Neural cell (in vitro differentiated cells): ENCODE measurements around the gene CAND1. TPM values are rescaled to one million over a fixed set of nuclear protein-coding genes. Genes with fewer than 3 reads are reported as not detected.

ENCODE experiments used
- H2AFZ ChIP-seq: fragments of 200-600, 300-800 bp; sonication (generic), shearing (Covaris generic); 2 replicates; pipeline ENCODE4 v1.6.0; 2014; ENCODE audit warnings: low read depth, mild to moderate bottlenecking, antibody characterized with exemption, low read length, moderate library complexity
- H3F3A ChIP-seq: fragments of 200-600 bp; shearing (Covaris generic); 2 replicates; pipeline ENCODE4 v1.6.1; 2016; ENCODE audit warnings: mild to moderate bottlenecking, moderate library complexity, mixed read lengths, antibody characterized with exemption, low read length; ENCODE audit not compliant: insufficient read depth, poor library complexity, severe bottlenecking
- H3K27ac ChIP-seq: fragments of 200-600, 300-800 bp; sonication (generic), shearing (Covaris generic); 2 replicates; pipeline ENCODE4 v1.5.1; 2014; ENCODE audit warnings: mild to moderate bottlenecking, low read length, moderate library complexity
- H3K27me3 ChIP-seq: fragments of 300-800, 200-600 bp; sonication (generic), shearing (Covaris generic); 2 replicates; pipeline ENCODE4 v1.6.0; 2014; ENCODE audit warnings: mild to moderate bottlenecking, low read depth, low read length, moderate library complexity; ENCODE audit not compliant: insufficient read depth
- H3K36me3 ChIP-seq: fragments of 300-800, 200-600 bp; sonication (generic), shearing (Covaris generic); 2 replicates; pipeline ENCODE4 v1.5.1; 2014; ENCODE audit warnings: mild to moderate bottlenecking, antibody characterized with exemption, low read length, moderate library complexity; ENCODE audit not compliant: insufficient read depth
- H3K4me2 ChIP-seq: fragments of 300-800, 200-600 bp; sonication (generic), shearing (Covaris generic); 2 replicates; pipeline ENCODE4 v1.6.0; 2014; ENCODE audit warnings: mild to moderate bottlenecking, low read length
- H3K4me3 ChIP-seq: fragments of 300-800, 200-600 bp; sonication (generic), shearing (Covaris generic); 2 replicates; pipeline ENCODE4 v1.5.1; 2014; ENCODE audit warnings: mild to moderate bottlenecking, low read length, moderate library complexity
- H3K79me2 ChIP-seq: fragments of 200-600 bp; shearing (Covaris generic); replicated peaks from 2 replicates; pipeline ENCODE4 v1.6.0; 2014; ENCODE audit warnings: mild to moderate bottlenecking, low read length, moderate library complexity; ENCODE audit not compliant: insufficient read depth
- H3K9ac ChIP-seq: fragments of 300-800, 200-600 bp; sonication (generic), shearing (Covaris generic); 2 replicates; pipeline ENCODE4 v1.6.1; 2016; ENCODE audit warnings: mild to moderate bottlenecking, low read length, mixed read lengths
- H3K9me2 ChIP-seq: fragments of 200-600 bp; shearing (Covaris generic); 2 replicates; pipeline ENCODE4 v1.6.1; 2016; ENCODE audit warnings: mild to moderate bottlenecking, low read length, mixed read lengths; ENCODE audit not compliant: insufficient read depth
- H3K9me3 ChIP-seq: fragments of 200-600, 300-800 bp; sonication (generic), shearing (Covaris generic); 2 replicates; pipeline ENCODE4 v1.6.1; 2016; ENCODE audit warnings: mild to moderate bottlenecking, mixed run types, low read length, moderate library complexity, mixed read lengths
- H4K20me1 ChIP-seq: fragments of 200-600 bp; shearing (Covaris generic); 2 replicates; pipeline ENCODE4 v1.6.1; 2016; ENCODE audit warnings: mild to moderate bottlenecking, mixed run types; ENCODE audit not compliant: insufficient read depth
- CTCF ChIP-seq: fragments of 450-650 bp; IDR thresholded peaks from 2 replicates; pipeline ENCODE4 v1.5.1; 2014; ENCODE audit warnings: antibody characterized with exemption, mild to moderate bottlenecking, moderate library complexity; ENCODE audit not compliant: poor library complexity, severe bottlenecking
- EP300 ChIP-seq: fragments of 450-650 bp; conservative IDR thresholded peaks from 2 replicates; pipeline ENCODE4 v1.6.1; 2014; ENCODE audit warnings: antibody characterized with exemption, mild to moderate bottlenecking, moderate library complexity; ENCODE audit not compliant: poor library complexity, severe bottlenecking
- EZH2 ChIP-seq: fragments of 200-600, 300-800 bp; shearing (Covaris generic), sonication (generic); IDR thresholded peaks from 2 replicates; pipeline ENCODE4 v1.6.1; 2014; ENCODE audit warnings: antibody characterized with exemption, low read length, borderline replicate concordance, mild to moderate bottlenecking; ENCODE audit not compliant: insufficient read depth, poor library complexity, severe bottlenecking
- MXI1 ChIP-seq: fragments of 450-650 bp; conservative IDR thresholded peaks from 2 replicates; pipeline ENCODE4 v1.6.1; 2014; ENCODE audit warnings: antibody characterized with exemption, mild to moderate bottlenecking; ENCODE audit not compliant: poor library complexity, severe bottlenecking
- POLR2AphosphoS5 ChIP-seq: IDR thresholded peaks from 2 replicates; pipeline ENCODE4 v1.6.1; 2012
- RAD21 ChIP-seq: fragments of 450-650 bp; conservative IDR thresholded peaks from 2 replicates; pipeline ENCODE4 v1.6.1; 2014; ENCODE audit warnings: antibody characterized with exemption, mild to moderate bottlenecking, moderate library complexity
- SMC3 ChIP-seq: fragments of 450-650 bp; conservative IDR thresholded peaks from 2 replicates; pipeline ENCODE4 v1.6.1; 2014; ENCODE audit warnings: antibody characterized with exemption, mild to moderate bottlenecking, moderate library complexity; ENCODE audit not compliant: poor library complexity
- TAF1 ChIP-seq: IDR thresholded peaks from 2 replicates; pipeline ENCODE4 v1.6.1; 2012; ENCODE audit warnings: low read depth
- polyA plus RNA-seq: library from polyadenylated mRNA; depleted of rRNA; stranded (reverse); fragments of >200 nt; gene quantifications from 2 replicates; pipeline ENCODE4 v1.2.3, GENCODE V29; 2014
- TF ChIP-seq, protein P1 (sequence below): IDR thresholded peaks from 2 replicates; pipeline ENCODE4 v1.6.1; 2012; ENCODE audit warnings: borderline replicate concordance

CAND1 gene
- polyA plus RNA-seq, 1 donor from 2014 or later: 132 TPM

DNA sequence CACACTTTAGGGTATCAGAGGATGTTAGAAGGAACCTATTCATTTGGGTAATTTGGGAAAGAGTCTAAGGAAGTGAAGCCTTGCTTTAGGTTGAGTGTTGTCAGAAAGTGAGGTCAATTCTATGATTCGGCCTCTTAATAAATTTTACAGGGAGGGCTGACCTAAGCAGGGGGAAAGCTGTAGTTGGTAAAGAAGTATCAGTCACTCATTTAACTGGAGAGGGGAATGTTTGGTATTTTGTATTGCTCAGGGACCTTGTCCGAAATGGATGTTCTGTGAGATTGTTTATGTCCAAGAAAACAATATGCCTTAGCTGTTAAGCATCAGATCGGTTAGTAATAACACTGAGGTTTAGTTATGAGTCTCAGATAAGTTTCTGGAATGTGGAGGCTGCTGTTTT is 7.3 kb downstream of the CAND1 start:
- no peak for TF ChIP-seq MXI1
- no peak for TF ChIP-seq EP300
- no peak for TF ChIP-seq TAF1
- no peak for TF ChIP-seq EZH2
- TF ChIP-seq, protein P1, sequence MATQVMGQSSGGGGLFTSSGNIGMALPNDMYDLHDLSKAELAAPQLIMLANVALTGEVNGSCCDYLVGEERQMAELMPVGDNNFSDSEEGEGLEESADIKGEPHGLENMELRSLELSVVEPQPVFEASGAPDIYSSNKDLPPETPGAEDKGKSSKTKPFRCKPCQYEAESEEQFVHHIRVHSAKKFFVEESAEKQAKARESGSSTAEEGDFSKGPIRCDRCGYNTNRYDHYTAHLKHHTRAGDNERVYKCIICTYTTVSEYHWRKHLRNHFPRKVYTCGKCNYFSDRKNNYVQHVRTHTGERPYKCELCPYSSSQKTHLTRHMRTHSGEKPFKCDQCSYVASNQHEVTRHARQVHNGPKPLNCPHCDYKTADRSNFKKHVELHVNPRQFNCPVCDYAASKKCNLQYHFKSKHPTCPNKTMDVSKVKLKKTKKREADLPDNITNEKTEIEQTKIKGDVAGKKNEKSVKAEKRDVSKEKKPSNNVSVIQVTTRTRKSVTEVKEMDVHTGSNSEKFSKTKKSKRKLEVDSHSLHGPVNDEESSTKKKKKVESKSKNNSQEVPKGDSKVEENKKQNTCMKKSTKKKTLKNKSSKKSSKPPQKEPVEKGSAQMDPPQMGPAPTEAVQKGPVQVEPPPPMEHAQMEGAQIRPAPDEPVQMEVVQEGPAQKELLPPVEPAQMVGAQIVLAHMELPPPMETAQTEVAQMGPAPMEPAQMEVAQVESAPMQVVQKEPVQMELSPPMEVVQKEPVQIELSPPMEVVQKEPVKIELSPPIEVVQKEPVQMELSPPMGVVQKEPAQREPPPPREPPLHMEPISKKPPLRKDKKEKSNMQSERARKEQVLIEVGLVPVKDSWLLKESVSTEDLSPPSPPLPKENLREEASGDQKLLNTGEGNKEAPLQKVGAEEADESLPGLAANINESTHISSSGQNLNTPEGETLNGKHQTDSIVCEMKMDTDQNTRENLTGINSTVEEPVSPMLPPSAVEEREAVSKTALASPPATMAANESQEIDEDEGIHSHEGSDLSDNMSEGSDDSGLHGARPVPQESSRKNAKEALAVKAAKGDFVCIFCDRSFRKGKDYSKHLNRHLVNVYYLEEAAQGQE: no peak
- TF ChIP-seq CTCF: no peak
- no peak for TF ChIP-seq RAD21
- H4K20me1 ChIP-seq: peaks cover 17% of the 10 kb centered on the region
- H2AFZ ChIP-seq: no peak overlapping the region
- no peaks in the 10 kb centered on the region for H3K36me3 ChIP-seq
- no peak overlapping the region for H3K4me2 ChIP-seq
- no peak overlapping the region for H3K9ac ChIP-seq
- H3K4me3 ChIP-seq: no peak overlapping the region
- no peaks in the 10 kb centered on the region for H3K9me3 ChIP-seq
- peaks cover 1% of the 10 kb centered on the region for H3F3A ChIP-seq
- no peak overlapping the region for H3K27ac ChIP-seq
- no peaks in the 10 kb centered on the region for H3K27me3 ChIP-seq
- peaks cover 98% of the 10 kb centered on the region for H3K79me2 ChIP-seq
- no peaks in the 10 kb centered on the region for H3K9me2 ChIP-seq

- no peak for TF ChIP-seq RAD21
- TF ChIP-seq, protein P1: no peak
- no peak for TF ChIP-seq TAF1
- TF ChIP-seq EZH2: no peak
- TF ChIP-seq MXI1: no peak
- TF ChIP-seq SMC3: no peak
- no peak for TF ChIP-seq POLR2AphosphoS5
- no peak for TF ChIP-seq CTCF
- no peak for TF ChIP-seq EP300
- peaks cover 85% of the 10 kb centered on the region for H3K79me2 ChIP-seq
- H2AFZ ChIP-seq: no peak overlapping the region
- H3K9ac ChIP-seq: no peak overlapping the region
- no peaks in the 10 kb centered on the region for H3F3A ChIP-seq
- H3K9me2 ChIP-seq: no peaks in the 10 kb centered on the region
- H3K4me2 ChIP-seq: no peak overlapping the region
- H3K4me3 ChIP-seq: no peak overlapping the region
- no peaks in the 10 kb centered on the region for H3K36me3 ChIP-seq
- no peaks in the 10 kb centered on the region for H3K9me3 ChIP-seq
- H4K20me1 ChIP-seq: peaks cover 14% of the 10 kb centered on the region
- no peaks in the 10 kb centered on the region for H3K27me3 ChIP-seq
- no peak overlapping the region for H3K27ac ChIP-seq
Measured at GRCh38 chr12:67279637-67280036, 10.5 kb downstream of the CAND1 start.
